ENCODE measurements around the gene IQCM.
"Not testable (repeated sequence)": the region's sequence is repeated elsewhere in the genome, so short reads cannot be mapped to it uniquely, and the experiment has no call there.

IQCM gene

GRCh38 chr4:149409146-149409545 is 406.5 kb downstream of the IQCM start:
- no peak for DNase-seq

GRCh38 chr4:149404143-149404542 is 411.5 kb downstream of the IQCM start:
- DNase-seq = no peak

- no peak for DNase-seq
These were observed 412.6 kb downstream of the IQCM start for GRCh38 chr4:149403081-149403480.

GRCh38 chr4:149398993-149399392 is 416.6 kb downstream of the IQCM start:
- no peak for DNase-seq

GRCh38 chr4:149370785-149371420 is 444.7 kb downstream of the IQCM start:
- no peak for DNase-seq

- no peak for DNase-seq
These were observed 445.6 kb downstream of the IQCM start for GRCh38 chr4:149370002-149370401.

GRCh38 chr4:149353241-149353640 is 462.4 kb downstream of the IQCM start:
- no peak for DNase-seq

- DNase-seq = no peak
These were observed 466.1 kb downstream of the IQCM start for GRCh38 chr4:149349541-149349940.

- no peak for DNase-seq
These were observed 468.5 kb downstream of the IQCM start for GRCh38 chr4:149347139-149347538.

- no peak for DNase-seq
These were observed 470.2 kb downstream of the IQCM start for GRCh38 chr4:149345424-149345823.

- no peak for DNase-seq
These were observed 471.2 kb downstream of the IQCM start for GRCh38 chr4:149344436-149344835.

GRCh38 chr4:149343614-149344013 is 472.0 kb downstream of the IQCM start:
- no peak for DNase-seq

GRCh38 chr4:149341117-149341516 is 474.5 kb downstream of the IQCM start:
- DNase-seq = not testable (repeated sequence)

GRCh38 chr4:149328161-149328560 is 487.5 kb downstream of the IQCM start:
- DNase-seq = no peak

- no peak for DNase-seq
These were observed 493.4 kb downstream of the IQCM start for GRCh38 chr4:149322203-149322602.

- DNase-seq = no peak
These were observed 494.2 kb downstream of the IQCM start for GRCh38 chr4:149321438-149321837.

- DNase-seq = no peak
These were observed 504.6 kb downstream of the IQCM start for GRCh38 chr4:149311076-149311475.

GRCh38 chr4:149306537-149306936 is 509.1 kb downstream of the IQCM start:
- DNase-seq = no peak

All from activated CD8-positive, alpha-beta memory T cell treated with anti-CD3 and anti-CD28 coated beads for 24 hours (primary cell).